ENCODE results near the gene RBM24. TPM values are rescaled to one million over a fixed set of nuclear protein-coding genes. Genes with fewer than 3 reads are reported as not detected.
A peak's percentile ranks its signal among the peaks of the same experiment; 100 is the strongest.

RBM24 gene
- total RNA-seq, 3 donors from 2014 or later = 1.3 to 2.5 (median 1.8) TPM

DNA sequence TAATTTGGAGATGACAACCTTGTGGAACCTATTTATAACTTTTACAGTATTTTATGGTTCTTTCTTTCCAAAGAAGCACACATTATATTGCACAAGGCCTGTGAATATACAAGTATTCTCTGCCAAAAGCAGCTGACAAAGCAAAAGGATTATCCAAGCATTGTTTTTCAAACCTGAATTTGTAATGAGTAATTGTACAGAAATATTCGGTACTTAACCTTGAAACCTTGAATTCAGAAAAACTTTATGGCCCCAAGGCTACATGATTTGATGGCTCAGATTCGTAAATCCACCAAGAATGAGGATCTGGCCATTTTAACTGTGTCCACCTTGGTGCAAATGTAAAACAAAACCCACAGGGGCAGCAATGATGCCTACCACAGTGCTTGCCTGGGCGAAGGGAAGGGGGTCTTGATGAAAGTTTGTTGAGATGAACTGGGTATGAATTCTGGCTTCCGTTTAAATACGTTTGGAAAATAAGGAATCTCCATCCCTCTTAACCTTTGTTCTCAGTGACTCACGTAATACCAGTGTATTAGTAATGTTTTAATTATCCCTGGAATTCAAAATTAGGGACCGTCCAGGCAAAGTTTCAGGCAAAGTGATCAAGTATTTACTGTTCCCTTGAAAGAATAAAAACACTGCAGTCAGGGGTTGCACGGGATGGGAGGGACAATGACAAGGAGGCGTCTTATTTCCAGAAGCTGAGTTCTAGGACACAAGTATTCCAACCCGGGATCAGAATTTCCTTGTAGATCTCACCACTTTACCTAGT is 2.7 kb upstream of the RBM24 start:
- no peak for DNase-seq (ENCODE audit: low spot score in 2 of 2)
- Histone ChIP-seq H3K27ac (no peak overlapping the region), H3K9me3 (no peaks in the 10 kb centered on the region), H3K36me3 (no peaks in the 10 kb centered on the region), H3K27me3 (no peaks in the 10 kb centered on the region), H3K4me3 (no peak overlapping the region), H3K4me1 (peaks cover 0 to 5% of the 10 kb centered on the region in 2 donors)
- TF ChIP-seq POLR2AphosphoS5 (IDR thresholded peaks at IDR 0.05) = no peak
- TF ChIP-seq POLR2A (IDR thresholded peaks at IDR 0.05) = no peak
- TF ChIP-seq, protein P1, sequence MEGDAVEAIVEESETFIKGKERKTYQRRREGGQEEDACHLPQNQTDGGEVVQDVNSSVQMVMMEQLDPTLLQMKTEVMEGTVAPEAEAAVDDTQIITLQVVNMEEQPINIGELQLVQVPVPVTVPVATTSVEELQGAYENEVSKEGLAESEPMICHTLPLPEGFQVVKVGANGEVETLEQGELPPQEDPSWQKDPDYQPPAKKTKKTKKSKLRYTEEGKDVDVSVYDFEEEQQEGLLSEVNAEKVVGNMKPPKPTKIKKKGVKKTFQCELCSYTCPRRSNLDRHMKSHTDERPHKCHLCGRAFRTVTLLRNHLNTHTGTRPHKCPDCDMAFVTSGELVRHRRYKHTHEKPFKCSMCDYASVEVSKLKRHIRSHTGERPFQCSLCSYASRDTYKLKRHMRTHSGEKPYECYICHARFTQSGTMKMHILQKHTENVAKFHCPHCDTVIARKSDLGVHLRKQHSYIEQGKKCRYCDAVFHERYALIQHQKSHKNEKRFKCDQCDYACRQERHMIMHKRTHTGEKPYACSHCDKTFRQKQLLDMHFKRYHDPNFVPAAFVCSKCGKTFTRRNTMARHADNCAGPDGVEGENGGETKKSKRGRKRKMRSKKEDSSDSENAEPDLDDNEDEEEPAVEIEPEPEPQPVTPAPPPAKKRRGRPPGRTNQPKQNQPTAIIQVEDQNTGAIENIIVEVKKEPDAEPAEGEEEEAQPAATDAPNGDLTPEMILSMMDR (IDR thresholded peaks at IDR 0.05) = no peak
- intact Hi-C loops (cut with DNase I; ENCODE audit: low total_unique reads) = no loop called here

DNA sequence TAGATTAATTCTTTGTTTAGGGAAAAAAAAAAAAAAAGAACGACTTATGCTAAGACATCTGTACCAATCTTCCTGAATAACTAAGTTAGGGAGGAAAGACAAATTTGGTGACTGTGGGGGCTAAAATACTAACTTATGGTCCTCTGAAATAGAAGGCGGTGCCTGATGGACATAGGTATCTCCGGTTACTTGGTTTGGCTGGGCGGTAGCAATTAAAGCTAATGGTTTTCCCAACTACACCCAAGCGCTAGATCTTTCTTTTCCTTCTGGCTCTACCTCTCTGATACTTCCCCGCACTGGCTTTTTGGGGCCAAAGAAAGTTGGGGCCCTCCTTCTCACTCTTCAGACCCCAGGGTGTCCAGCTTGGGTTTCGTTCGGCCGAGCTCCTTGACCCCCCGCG is 1.0 kb upstream of the RBM24 start:
- no peaks in the 10 kb centered on the region for H3K9me3 ChIP-seq
- TF ChIP-seq, protein P1 (IDR thresholded peaks at IDR 0.05) = no peak
- TF ChIP-seq POLR2A (IDR thresholded peaks at IDR 0.05) (no peak), POLR2AphosphoS5 (IDR thresholded peaks at IDR 0.05) (no peak)
- H3K4me1 ChIP-seq = peaks cover 0 to 5% of the 10 kb centered on the region in 2 donors
- no peak overlapping the region for H3K27ac ChIP-seq
- no peak for DNase-seq (ENCODE audit: low spot score in 2 of 2)
- H3K27me3 ChIP-seq = no peaks in the 10 kb centered on the region
- no peaks in the 10 kb centered on the region for H3K36me3 ChIP-seq
- H3K4me3 ChIP-seq = peak overlapping the region in 2 of 3 donors; percentile 73 to 83
- intact Hi-C loops (cut with DNase I; ENCODE audit: low total_unique reads) = no loop called here

DNA sequence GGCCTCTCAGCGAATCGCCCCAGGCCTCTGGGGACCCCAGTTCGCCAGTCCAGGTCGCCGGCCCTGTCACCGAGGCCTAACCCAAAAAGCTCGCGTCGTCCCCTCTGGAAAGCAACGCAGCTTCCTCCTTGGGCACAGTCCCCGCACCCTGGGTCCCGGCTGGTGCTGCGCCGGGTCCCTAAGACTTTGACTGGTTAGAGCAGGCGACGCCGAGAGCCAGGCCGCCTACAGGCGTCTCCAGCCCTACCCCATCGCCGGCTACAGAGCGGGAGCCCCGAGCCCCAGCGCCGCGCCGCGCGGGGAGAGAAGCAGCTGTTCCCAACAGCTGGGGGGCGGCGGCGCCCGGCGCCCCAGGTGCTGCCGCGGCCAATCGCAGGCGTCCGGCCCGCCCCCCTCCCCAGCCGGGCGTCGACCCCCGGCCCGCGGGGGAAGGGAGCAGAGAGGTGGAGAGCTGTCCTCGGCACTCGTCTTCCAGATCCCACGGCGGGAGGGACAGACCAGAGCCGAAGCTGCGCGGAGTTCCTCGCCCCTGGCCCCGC is 540 bp upstream of the RBM24 start:
- Histone ChIP-seq H3K36me3 (no peaks in the 10 kb centered on the region), H3K27me3 (no peaks in the 10 kb centered on the region), H3K4me3 (peak overlapping the region; percentile 69 to 83 (median 73)), H3K4me1 (peaks cover 0 to 5% of the 10 kb centered on the region in 2 donors), H3K27ac (peak overlapping the region in 1 of 2 donors; percentile 16), H3K9me3 (no peaks in the 10 kb centered on the region)
- TF ChIP-seq, protein P1 (IDR thresholded peaks at IDR 0.05) = no peak
- TF ChIP-seq POLR2A (IDR thresholded peaks at IDR 0.05) (no peak), POLR2AphosphoS5 (IDR thresholded peaks at IDR 0.05) (no peak)
- no peak for DNase-seq (ENCODE audit: low spot score in 2 of 2)
- intact Hi-C loops (cut with DNase I; ENCODE audit: low total_unique reads) = no loop called here

DNA sequence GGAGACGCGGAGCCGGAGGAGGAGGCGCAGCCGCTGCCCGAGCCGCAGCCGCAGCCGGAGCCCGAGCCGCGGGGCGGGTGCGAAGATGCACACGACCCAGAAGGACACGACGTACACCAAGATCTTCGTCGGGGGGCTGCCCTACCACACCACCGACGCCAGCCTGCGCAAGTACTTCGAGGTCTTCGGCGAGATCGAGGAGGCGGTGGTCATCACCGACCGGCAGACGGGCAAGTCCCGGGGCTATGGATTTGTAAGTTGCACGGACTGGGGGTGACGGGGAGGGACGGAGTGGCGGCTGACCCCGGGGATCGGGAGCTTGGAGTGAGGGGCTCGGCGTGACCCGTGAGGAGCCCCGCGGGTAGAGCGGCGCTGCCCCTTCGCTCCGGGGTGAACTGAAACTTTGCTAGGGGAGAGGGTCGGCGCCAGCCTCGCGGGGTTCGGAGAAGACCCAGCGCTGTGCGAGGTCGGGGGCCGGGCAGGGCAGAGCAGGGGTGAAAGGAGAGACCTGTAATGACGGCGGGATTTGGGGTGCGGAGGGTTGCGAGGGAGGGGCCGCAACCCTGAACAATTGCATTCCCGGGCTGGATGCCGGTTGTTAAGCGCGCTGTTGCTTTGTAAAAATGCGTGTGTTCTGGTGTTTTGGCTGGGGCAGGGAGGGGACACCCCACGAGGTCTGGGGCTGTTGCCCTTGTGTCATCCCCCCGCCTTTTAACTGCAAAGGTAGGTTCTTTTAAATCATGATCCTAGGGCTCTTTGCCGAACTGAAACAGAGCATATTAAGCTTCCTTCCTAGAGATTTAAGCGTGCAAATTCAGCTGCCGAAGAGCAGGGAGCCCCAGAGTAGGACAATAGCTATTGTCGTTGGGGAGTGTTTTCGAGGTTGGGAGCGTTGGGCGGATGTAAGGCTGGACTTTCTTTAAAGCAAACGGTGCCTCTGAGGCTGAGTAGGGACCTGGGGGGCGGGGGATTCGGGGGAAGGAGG is 628 bp downstream of the RBM24 start:
- intact Hi-C loops (cut with DNase I; ENCODE audit: low total_unique reads) = no loop called here
- DNase-seq (ENCODE audit: low spot score in 2 of 2) = no peak
- Histone ChIP-seq H3K27me3 (no peaks in the 10 kb centered on the region), H3K9me3 (no peaks in the 10 kb centered on the region), H3K27ac (peak overlapping the region; percentile 4 to 23), H3K4me3 (peak overlapping the region; percentile 69 to 83 (median 73)), H3K4me1 (peaks cover 0 to 5% of the 10 kb centered on the region in 2 donors), H3K36me3 (no peaks in the 10 kb centered on the region)
- TF ChIP-seq POLR2AphosphoS5 (IDR thresholded peaks at IDR 0.05) (no peak), POLR2A (IDR thresholded peaks at IDR 0.05) (no peak)
- TF ChIP-seq, protein P1 (IDR thresholded peaks at IDR 0.05) = no peak

All from breast epithelium (tissue), 4 donors.